Hematopoietic multipotent progenitor cell treated with erythropoietin and hydrocortisone succinate and interleukin-3 and kit ligand, for 6 days (in vitro differentiated cells): ENCODE results near the gene ZNF778.

ENCODE experiments used
- DNase-seq: peaks from one replicate; pipeline ENCODE4 v3.0.0-alpha.2; 2015

The ZNF778 gene

GRCh38 chr16:89217388-89218191 is at the start of gene ZNF778:
Gene ZNF778, plus strand, starts transcription at chr16:89217703. Its CDS starts 3,425 bp downstream, at chr16:89221128.
- DNase-seq: peak; percentile 92

GRCh38 chr16:89168381-89169189 is 48.9 kb upstream of the ZNF778 start:
- no peak for DNase-seq

GRCh38 chr16:89169778-89170177 is 47.7 kb upstream of the ZNF778 start:
- DNase-seq: no peak

GRCh38 chr16:89170346-89171215 is 46.9 kb upstream of the ZNF778 start:
- DNase-seq: no peak

- peak; percentile 97 for DNase-seq
Observed at GRCh38 chr16:89171216-89172170, 46.0 kb upstream of the ZNF778 start, which contains the start of gene CDH15. Gene CDH15, plus strand, starts transcription at chr16:89171748. Its CDS starts 84 bp downstream, at chr16:89171832.

GRCh38 chr16:89172171-89172527 is 45.4 kb upstream of the ZNF778 start:
- DNase-seq: no peak

- DNase-seq: no peak
Observed at GRCh38 chr16:89172528-89173173, 44.9 kb upstream of the ZNF778 start.

- DNase-seq: no peak
Observed at GRCh38 chr16:89173174-89173921, 44.2 kb upstream of the ZNF778 start.

- DNase-seq: no peak
Observed at GRCh38 chr16:89174055-89174827, 43.3 kb upstream of the ZNF778 start.

- no peak for DNase-seq
Observed at GRCh38 chr16:89174877-89175276, 42.6 kb upstream of the ZNF778 start.

GRCh38 chr16:89175280-89176146 is 42.0 kb upstream of the ZNF778 start:
- DNase-seq: no peak

GRCh38 chr16:89176147-89176690 is 41.3 kb upstream of the ZNF778 start:
- DNase-seq: no peak

GRCh38 chr16:89176717-89177116 is 40.8 kb upstream of the ZNF778 start:
- DNase-seq: no peak

GRCh38 chr16:89177501-89177900 is 40.0 kb upstream of the ZNF778 start:
- no peak for DNase-seq

- DNase-seq: no peak
Observed at GRCh38 chr16:89178453-89179147, 38.9 kb upstream of the ZNF778 start.

GRCh38 chr16:89179148-89179484 is 38.4 kb upstream of the ZNF778 start:
- no peak for DNase-seq

GRCh38 chr16:89179656-89180315 is 37.7 kb upstream of the ZNF778 start:
- DNase-seq: no peak
